Measurements from ENCODE around the gene TBXA2R.

DNA sequence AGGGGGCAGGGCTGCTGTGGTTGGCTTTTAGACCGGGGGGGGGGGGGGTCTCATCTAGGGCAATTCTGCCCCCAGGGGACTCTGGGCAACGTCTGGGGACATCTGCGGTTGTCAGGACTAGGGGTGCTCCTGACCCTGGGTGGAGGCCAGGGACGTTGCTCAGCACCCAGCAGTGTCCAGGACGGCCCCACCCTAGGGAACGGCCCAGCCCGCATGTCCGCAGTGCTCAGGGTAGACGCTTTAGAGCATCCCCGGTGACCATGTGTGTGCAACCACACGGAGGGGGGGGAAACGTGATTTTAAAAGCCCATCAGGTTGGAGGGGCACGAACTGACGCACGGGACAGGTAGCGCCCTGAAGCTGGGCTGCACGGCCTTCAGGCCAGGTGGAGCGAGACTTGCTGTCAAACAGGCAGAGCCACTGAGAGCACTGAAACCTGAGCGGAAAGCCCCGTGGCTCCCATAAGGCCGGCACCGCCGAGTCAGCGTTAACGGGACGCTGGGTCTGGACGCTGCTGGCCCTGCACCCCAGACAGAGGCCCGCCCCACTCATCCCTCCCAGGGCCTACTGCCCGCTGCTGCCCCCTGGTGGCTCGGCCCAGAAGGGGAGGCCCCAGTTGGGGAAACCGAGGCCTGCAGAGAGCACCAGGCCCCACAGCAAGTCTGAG lies 11.6 kb upstream of the TBXA2R start:
- TF ChIP-seq CTCF (IDR thresholded peaks at IDR 0.05; ENCODE audit: insufficient read depth, low read depth, low read length) (peak; percentile 43), EZH2 (IDR thresholded peaks at IDR 0.05; ENCODE audit: insufficient read depth, low read length) (no peak)

Measured in astrocyte (in vitro differentiated cells and primary cell).